ENCODE measurements around the gene TFPI. TPM values are rescaled to one million over a fixed set of nuclear protein-coding genes. Genes with fewer than 3 reads are reported as not detected.

Gene TFPI
- total and polyA plus RNA-seq, 10 of the 15 experiments (the other 5 are each of a cell fraction or from before 2014, with no cell fraction given), result 0.07 to 0.59 (median 0.34) TPM

DNA sequence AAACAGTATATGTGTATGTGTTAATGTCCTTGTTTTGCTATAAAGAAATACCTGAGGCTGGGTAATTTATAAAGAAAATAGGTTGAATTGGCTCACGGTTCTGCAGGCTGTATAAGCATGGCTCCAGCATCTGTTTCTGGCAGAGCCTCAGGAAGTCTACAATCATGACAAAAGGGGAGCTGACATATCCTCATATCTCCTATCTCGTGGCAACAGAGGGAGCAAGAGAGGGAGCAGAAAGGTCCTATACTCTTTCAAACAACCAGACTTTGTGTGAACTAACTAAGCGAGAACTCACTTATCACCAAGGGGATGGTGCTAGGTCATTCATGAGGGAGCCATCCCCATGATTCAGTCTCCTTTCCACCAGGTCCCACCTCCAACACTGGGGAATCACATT, 119.2 kb downstream of the TFPI start:
- ChIA-PET RAD21 (ENCODE audit: unreplicated experiment) (no interaction called here), SMC1A (ENCODE audit: uncharacterized antibody, unreplicated experiment) (interaction anchor here (1.2 to 1.4 kb wide), 2 partner anchors 30 to 298 kb away, joined by 3 to 4 read pairs; no protein-coding TSS in a partner anchor)

More for the DNA sequence above, 119.2 kb downstream of the TFPI start:
- CTCF ChIA-PET, result interaction anchor here (1.6 to 2.0 kb wide), 2 partner anchors 13 kb away, joined by 3 to 6 read pairs; no protein-coding TSS in a partner anchor
- no peak overlapping the region for H3K27ac ChIP-seq (ENCODE audit: control insufficient read depth, insufficient read depth)
- no peaks in the 10 kb centered on the region for H4K20me1 ChIP-seq (ENCODE audit: control insufficient read depth, insufficient read depth)
- WGBS (ENCODE audit: insufficient coverage, insufficient replicate concordance, low lambda C conversion rate, missing lambda C conversion rate), result 40% methylated on average over 3 of the region's 3 CpGs
- TF ChIP-seq CBX5 (IDR thresholded peaks at IDR 0.05; ENCODE audit: low read depth) (no peak), NFXL1 (IDR thresholded peaks at IDR 0.05; ENCODE audit: borderline replicate concordance) (no peak), ELK1 (IDR thresholded peaks at IDR 0.05; ENCODE audit: low read depth, low read length) (no peak), ETV6 (conservative IDR thresholded peaks at IDR 0.05 in 1 of 2, IDR thresholded peaks at IDR 0.05 in 1 of 2; ENCODE audit: borderline replicate concordance in 1 of 2, low read depth in 1 of 2) (no peak), EP300 (IDR thresholded peaks at IDR 0.05; ENCODE audit: borderline replicate concordance in 1 of 2, control insufficient read depth in 1 of 2, low read depth in 2 of 2, low read length in 2 of 2) (no peak), RFX5 (IDR thresholded peaks at IDR 0.05; ENCODE audit: low read depth, low read length) (no peak), BRCA1 (IDR thresholded peaks at IDR 0.05; ENCODE audit: low read depth, low read length) (no peak), CBFB (IDR thresholded peaks at IDR 0.05; ENCODE audit: low read depth) (no peak)
- H3K9me3 ChIP-seq (replicated peaks; ENCODE audit: control insufficient read depth, insufficient read depth, low read length), result no peaks in the 10 kb centered on the region
- FAIRE-seq (no peak), ATAC-seq (peak; percentile 11), DNase-seq (ENCODE audit: low read depth, low spot score) (no peak)
- H3K79me2 ChIP-seq (ENCODE audit: control insufficient read depth, insufficient read depth, low read length), result no peaks in the 10 kb centered on the region
- no peaks in the 10 kb centered on the region for H3K36me3 ChIP-seq (ENCODE audit: control insufficient read depth in 2 of 2, insufficient read depth in 2 of 2, low read length in 1 of 2)
- no peak overlapping the region for H3K9ac ChIP-seq (ENCODE audit: control insufficient read depth, insufficient read depth, low read length)
- no peak overlapping the region for H2AFZ ChIP-seq (ENCODE audit: control insufficient read depth, low read depth, low read length)
- in situ Hi-C loops (cut with MboI) (no loop called here), intact Hi-C loops (cut with micrococcal nuclease; ENCODE audit: unreplicated experiment) (no loop called here)
- POLR2A ChIA-PET, result interaction anchor here (0.6 to 1.0 kb wide), 2 partner anchors 14 to 33 kb away, joined by 3 to 4 read pairs; no protein-coding TSS in a partner anchor
- BruUV-seq (replicated peaks), result no TSS peak
- no peak overlapping the region for H3K4me3 ChIP-seq
- H3K27me3 ChIP-seq (replicated peaks in 1 of 2; ENCODE audit: control insufficient read depth in 2 of 2, insufficient read depth in 2 of 2, low read length in 1 of 2), result no peaks in the 10 kb centered on the region
- H3K4me1 ChIP-seq (ENCODE audit: control insufficient read depth, insufficient read depth, low read length), result no peaks in the 10 kb centered on the region
- H3K4me2 ChIP-seq (ENCODE audit: control insufficient read depth, insufficient read depth), result no peak overlapping the region

All from GM12878 (cell line).